ENCODE data around the gene ANKRD55. TPM values are rescaled to one million over a fixed set of nuclear protein-coding genes. Genes with fewer than 3 reads are reported as not detected.
"Not testable (repeated sequence)": the region's sequence is repeated elsewhere in the genome, so short reads cannot be mapped to it uniquely, and the experiment has no call there.

The ANKRD55 gene
- total RNA-seq, 1 donor from 2014 or later, result 0.96 TPM

- peak; percentile 72 for DNase-seq (ENCODE audit: low spot score)
Measured at GRCh38 chr5:56105511-56106291, 127.4 kb downstream of the ANKRD55 start.

GRCh38 chr5:56102889-56103288 is 130.2 kb downstream of the ANKRD55 start:
- DNase-seq (ENCODE audit: low spot score), result peak; percentile 77

- DNase-seq (ENCODE audit: low spot score), result not testable (repeated sequence)
Measured at GRCh38 chr5:56102207-56102606, 130.9 kb downstream of the ANKRD55 start.

GRCh38 chr5:56101180-56101579 is 131.9 kb downstream of the ANKRD55 start:
- no peak for DNase-seq (ENCODE audit: low spot score)

- no peak for DNase-seq (ENCODE audit: low spot score)
Measured at GRCh38 chr5:56100439-56101176, 132.5 kb downstream of the ANKRD55 start.

GRCh38 chr5:56099346-56099745 is 133.8 kb downstream of the ANKRD55 start:
- no peak for DNase-seq (ENCODE audit: low spot score)

GRCh38 chr5:56097055-56097454 is 136.1 kb downstream of the ANKRD55 start:
- DNase-seq (ENCODE audit: low spot score), result no peak

- no peak for DNase-seq (ENCODE audit: low spot score)
Measured at GRCh38 chr5:56095579-56096102, 137.5 kb downstream of the ANKRD55 start.

GRCh38 chr5:56094579-56095361 is 138.4 kb downstream of the ANKRD55 start:
- no peak for DNase-seq (ENCODE audit: low spot score)

GRCh38 chr5:56093970-56094369 is 139.2 kb downstream of the ANKRD55 start:
- no peak for DNase-seq (ENCODE audit: low spot score)

- no peak for DNase-seq (ENCODE audit: low spot score)
Measured at GRCh38 chr5:56092115-56092514, 141.0 kb downstream of the ANKRD55 start.

- no peak for DNase-seq (ENCODE audit: low spot score)
Measured at GRCh38 chr5:56091664-56092063, 141.5 kb downstream of the ANKRD55 start.

GRCh38 chr5:56090793-56091460 is 142.2 kb downstream of the ANKRD55 start:
- DNase-seq (ENCODE audit: low spot score), result no peak

- DNase-seq (ENCODE audit: low spot score), result no peak
Measured at GRCh38 chr5:56088967-56089829, 143.9 kb downstream of the ANKRD55 start.

GRCh38 chr5:56088431-56088949 is 144.6 kb downstream of the ANKRD55 start:
- no peak for DNase-seq (ENCODE audit: low spot score)

GRCh38 chr5:56085193-56085592 is 147.9 kb downstream of the ANKRD55 start:
- peak; percentile 44 for DNase-seq (ENCODE audit: low spot score)

- no peak for DNase-seq (ENCODE audit: low spot score)
Measured at GRCh38 chr5:56083286-56083854, 149.8 kb downstream of the ANKRD55 start.

GRCh38 chr5:56081053-56081642 is 152.0 kb downstream of the ANKRD55 start:
- DNase-seq (ENCODE audit: low spot score), result not testable (repeated sequence)

- DNase-seq (ENCODE audit: low spot score), result no peak
Measured at GRCh38 chr5:56080375-56081052, 152.6 kb downstream of the ANKRD55 start.
